IMR-90 (cell line): ENCODE results near the gene DNAH3. TPM values are rescaled to one million over a fixed set of nuclear protein-coding genes. Genes with fewer than 3 reads are reported as not detected.
A peak's percentile ranks its signal among the peaks of the same experiment; 100 is the strongest.

Experiments used
- ATAC-seq: fragments of 200-7000 bp; cut with Tn5 transposase; 2 replicates; pipeline ENCODE4 v1.9.1; 2020; ENCODE audit warnings: low read depth, mild to moderate bottlenecking, moderate library complexity
- BruUV-seq: library from RNA; stranded (reverse); fragments of 400-500 nt; replicated peaks from 2 replicates; lab custom pipeline; 2021; lab: Mats Ljungman, UMichigan
- CTCF ChIA-PET: fragments of 300-600 bp; formaldehyde crosslinking; extraction: SDS; loops from one replicate; lab custom pipeline; 2021; ENCODE audit warnings: antibody characterized with exemption; lab: Yijun Ruan, JAX
- POLR2A ChIA-PET: fragments of 300-600 bp; sonication (Branson Sonifier 250); formaldehyde crosslinking; loops from one replicate; lab custom pipeline; 2022; ENCODE audit warnings: antibody characterized with exemption; ENCODE audit not compliant: unreplicated experiment; lab: Charles Lee
- DNase-seq: peaks from one replicate; pipeline ENCODE4 v3.0.0; 2013
- H2AFZ ChIP-seq: replicated peaks from 2 replicates; pipeline ENCODE3; 2013; ENCODE audit warnings: low read length, mild to moderate bottlenecking; ENCODE audit not compliant: poor library complexity
- H2AK5ac ChIP-seq: 2 replicates; pipeline ENCODE4 v1.6.1; 2013; ENCODE audit warnings: low read depth, low read length, inconsistent platforms
- H2AK9ac ChIP-seq: replicated peaks from 2 replicates; pipeline ENCODE3; 2013; ENCODE audit warnings: mild to moderate bottlenecking, low read depth, low read length, moderate library complexity; ENCODE audit not compliant: poor library complexity
- H2BK120ac ChIP-seq: 2 replicates; pipeline ENCODE4 v1.6.1; 2013; ENCODE audit warnings: low read depth, low read length, inconsistent platforms
- H2BK15ac ChIP-seq: 3 replicates; pipeline ENCODE4 v1.6.1; 2013; ENCODE audit warnings: low read depth, low read length, inconsistent platforms
- H2BK20ac ChIP-seq: 2 replicates; pipeline ENCODE4 v1.6.1; 2013; ENCODE audit warnings: low read depth, mild to moderate bottlenecking, inconsistent platforms, low read length, moderate library complexity
- H2BK5ac ChIP-seq: 2 replicates; pipeline ENCODE4 v1.6.1; 2013; ENCODE audit warnings: mild to moderate bottlenecking, low read depth, low read length, inconsistent platforms; ENCODE audit not compliant: poor library complexity, severe bottlenecking
- H3K14ac ChIP-seq: replicated peaks from 2 replicates; pipeline ENCODE4 v1.6.1; 2013; ENCODE audit warnings: low read depth, low read length, inconsistent platforms
- H3K18ac ChIP-seq: 2 replicates; pipeline ENCODE4 v1.6.1; 2013; ENCODE audit warnings: low read depth, low read length, control low read depth
- H3K23ac ChIP-seq: 2 replicates; pipeline ENCODE4 v1.6.1; 2013; ENCODE audit warnings: low read depth, low read length, inconsistent platforms
- H3K27ac ChIP-seq: 2 replicates; pipeline ENCODE4 v1.5.1; 2013; ENCODE audit warnings: mild to moderate bottlenecking, control low read depth, low read length; ENCODE audit not compliant: insufficient read depth
- H3K27me3 ChIP-seq: 2 replicates; pipeline ENCODE4 v1.6.1; 2013; ENCODE audit warnings: low read length; ENCODE audit not compliant: control insufficient read depth, insufficient read depth
- H3K36me3 ChIP-seq: 2 replicates; pipeline ENCODE4 v1.6.1; 2013; ENCODE audit warnings: low read length, mixed read lengths; ENCODE audit not compliant: control insufficient read depth, insufficient read depth
- H3K4ac ChIP-seq: 2 replicates; pipeline ENCODE4 v1.6.1; 2013; ENCODE audit warnings: low read depth, low read length, inconsistent platforms
- H3K4me1 ChIP-seq: 2 replicates; pipeline ENCODE4 v1.6.1; 2013; ENCODE audit warnings: low read length, mixed read lengths; ENCODE audit not compliant: control insufficient read depth, insufficient read depth
- H3K4me2 ChIP-seq: 2 replicates; pipeline ENCODE4 v1.6.1; 2013; ENCODE audit warnings: low read depth, mild to moderate bottlenecking, control low read depth, low read length, moderate library complexity
- H3K4me3 ChIP-seq: 2 replicates; pipeline ENCODE4 v1.5.1; 2013; ENCODE audit warnings: low read depth, mild to moderate bottlenecking, control low read depth, low read length, moderate library complexity; ENCODE audit not compliant: insufficient read depth
- H3K56ac ChIP-seq: 2 replicates; pipeline ENCODE4 v1.6.1; 2013; ENCODE audit warnings: low read length, inconsistent platforms; ENCODE audit not compliant: insufficient read depth; ENCODE audit errors: extremely low read depth
- H3K79me1 ChIP-seq, 2 experiments: 2 replicates each; pipeline ENCODE4 v1.6.1; 2013; ENCODE audit warnings: low read length in 2 of 2, inconsistent platforms in 1 of 2, low read depth in 1 of 2
- H3K9ac ChIP-seq: 2 replicates; pipeline ENCODE4 v1.6.1; 2013; ENCODE audit warnings: low read depth, low read length, control low read depth
- H3K9me1 ChIP-seq: 2 replicates; pipeline ENCODE4 v1.6.1; 2013; ENCODE audit warnings: low read length, inconsistent platforms; ENCODE audit not compliant: insufficient read depth
- H3K9me3 ChIP-seq: 2 replicates; pipeline ENCODE4 v1.6.1; 2013; ENCODE audit warnings: low read length; ENCODE audit not compliant: control insufficient read depth, insufficient read depth
- H4K20me1 ChIP-seq: 2 replicates; pipeline ENCODE4 v1.6.1; 2013; ENCODE audit warnings: low read length, inconsistent platforms; ENCODE audit not compliant: insufficient read depth
- H4K5ac ChIP-seq: 2 replicates; pipeline ENCODE4 v1.6.1; 2013; ENCODE audit warnings: mild to moderate bottlenecking, low read depth, low read length, control low read depth
- H4K8ac ChIP-seq, 2 experiments: 2 replicates each; pipeline ENCODE4 v1.6.1; 2013; ENCODE audit warnings: low read depth in 2 of 2, low read length in 2 of 2, control low read depth in 1 of 2, inconsistent platforms in 1 of 2
- H4K91ac ChIP-seq: 2 replicates; pipeline ENCODE4 v1.6.1; 2013; ENCODE audit warnings: low read depth, low read length, inconsistent platforms; ENCODE audit not compliant: insufficient read depth
- BHLHE40 ChIP-seq: fragments of 150-350 bp; IDR thresholded peaks from 2 replicates; pipeline ENCODE4 v1.6.1; 2016; ENCODE audit warnings: mild to moderate bottlenecking, low read depth, low read length
- CEBPB ChIP-seq: IDR thresholded peaks from 2 replicates; pipeline ENCODE4 v1.6.1; 2012; ENCODE audit warnings: low read depth, low read length, improper control_type of control experiment
- FOS ChIP-seq: fragments of 150-350 bp; IDR thresholded peaks from 2 replicates; pipeline ENCODE4 v1.6.1; 2016; ENCODE audit warnings: low read depth, low read length
- MAFK ChIP-seq: IDR thresholded peaks from 2 replicates; pipeline ENCODE4 v1.6.1; 2012; ENCODE audit warnings: low read depth, low read length, improper control_type of control experiment
- MAZ ChIP-seq: IDR thresholded peaks from 2 replicates; pipeline ENCODE4 v1.6.1; 2012; ENCODE audit warnings: low read depth, mild to moderate bottlenecking, low read length, improper control_type of control experiment, moderate library complexity, borderline replicate concordance
- MXI1 ChIP-seq: IDR thresholded peaks from 2 replicates; pipeline ENCODE4 v1.6.1; 2012; ENCODE audit warnings: low read depth, mild to moderate bottlenecking, low read length, moderate library complexity, borderline replicate concordance
- RAD21 ChIP-seq: IDR thresholded peaks from 2 replicates; pipeline ENCODE4 v1.6.1; 2012; ENCODE audit warnings: low read length, improper control_type of control experiment
- RCOR1 ChIP-seq: IDR thresholded peaks from 2 replicates; pipeline ENCODE4 v1.6.1; 2012; ENCODE audit warnings: mild to moderate bottlenecking, low read length, improper control_type of control experiment; ENCODE audit not compliant: insufficient replicate concordance
- SMC3 ChIP-seq: fragments of 150-350 bp; IDR thresholded peaks from 2 replicates; pipeline ENCODE4 v1.6.1; 2016; ENCODE audit warnings: low read depth, mild to moderate bottlenecking, antibody characterized with exemption, low read length, moderate library complexity
- WGBS, 2 experiments: methylation state at CpG; one replicate each; pipeline versions ENCODE4 v1.1.5 to v1.1.7; 2013; ENCODE audit warnings: missing lambda C conversion rate in 2 of 2; ENCODE audit not compliant: insufficient read length in 1 of 2; ENCODE audit errors: extremely low coverage in 2 of 2; 5-methylcytosine and 5-hydroxymethylcytosine counted together
- dilution Hi-C: fragments of 300-500 bp; cut with HindIII; formaldehyde crosslinking; loops from one replicate; pipeline ENCODE4 v1.14.3; 2018; ENCODE audit warnings: low sequenced_read_pairs; ENCODE audit not compliant: unreplicated experiment
- in situ Hi-C: fragments of 300-500 bp; cut with MboI; formaldehyde crosslinking; loops from 3 replicates; pipeline ENCODE4 v1.14.3; 2019; ENCODE audit warnings: low sequenced_read_pairs, inconsistent platforms, mixed read lengths
- intact Hi-C: fragments of 100-400 bp; cut with micrococcal nuclease; formaldehyde crosslinking; loops from 2 replicates; pipeline ENCODE4 v1.10.0; 2022
- polyA plus RNA-seq, 3 experiments: library from polyadenylated mRNA; depleted of rRNA; stranded (reverse); fragments of >200 nt; gene quantifications; 2 replicates each; pipeline ENCODE4 v1.2.3, GENCODE V29; 2012; ENCODE audit warnings: low replicate concordance in 1 of 3
- total RNA-seq: library from RNA; depleted of rRNA; stranded (reverse); fragments of >200 nt; gene quantifications from 2 replicates; pipeline ENCODE4 v1.2.3, GENCODE V29; 2012
- TF ChIP-seq, protein P1 (sequence below): conservative IDR thresholded peaks from 2 replicates; pipeline ENCODE4 v1.5.1; 2012; ENCODE audit warnings: mild to moderate bottlenecking, low read depth, low read length, improper control_type of control experiment

DNAH3 gene
- total and polyA plus RNA-seq, 2 of the 4 experiments (the other 2 are of a cell fraction): not detected

DNA sequence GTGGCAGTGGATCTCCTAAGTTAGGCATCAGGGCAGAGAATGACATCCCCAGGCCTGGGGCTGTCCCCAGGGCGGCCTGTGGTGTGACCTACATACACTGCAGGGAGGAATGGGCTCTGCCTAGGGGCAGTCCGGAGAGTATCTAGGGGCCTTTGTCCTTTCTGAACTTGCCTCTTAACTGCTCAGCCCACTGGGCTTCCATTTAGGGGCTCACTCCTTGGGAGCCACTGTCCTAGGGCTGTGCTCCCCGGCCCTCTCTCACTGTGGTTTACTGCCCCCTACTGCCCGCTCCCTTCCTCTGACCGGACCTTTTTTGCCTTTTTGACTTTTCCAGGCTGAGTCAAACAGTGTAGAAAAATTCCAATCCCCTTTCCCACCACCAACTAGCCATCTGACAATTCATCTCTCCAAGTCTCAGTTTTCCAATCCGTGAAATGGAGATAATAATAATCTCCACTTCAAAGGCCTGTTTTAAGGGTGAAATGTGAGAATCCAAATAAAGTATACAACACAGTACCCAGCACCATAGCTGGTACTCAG lies 66.8 kb downstream of the DNAH3 start:
- no peaks in the 10 kb centered on the region for H3K9me3 ChIP-seq
- H4K20me1 ChIP-seq: no peaks in the 10 kb centered on the region
- 29% methylated on average over 4 of the region's 6 CpGs; no CpG with 5 or more reads in 1 of the 2 experiments for WGBS, 2 experiments
- H4K8ac ChIP-seq: no peak overlapping the region
- peak overlapping the region; percentile 78 for H2AFZ ChIP-seq
- no peak overlapping the region for H3K56ac ChIP-seq
- H3K14ac ChIP-seq: no peak overlapping the region
- no peak overlapping the region for H2BK5ac ChIP-seq
- H2BK20ac ChIP-seq: no peak overlapping the region
- DNase-seq (peak; percentile 54), ATAC-seq (peak; percentile 93)
- H4K5ac ChIP-seq: no peak overlapping the region
- no peak overlapping the region for H2BK15ac ChIP-seq
- H3K9ac ChIP-seq: no peak overlapping the region
- H4K91ac ChIP-seq: no peak overlapping the region
- TF ChIP-seq BHLHE40 (no peak), RCOR1 (peak; percentile 91), MAFK (no peak), SMC3 (peak; percentile 81), FOS (no peak), MAZ (no peak), RAD21 (peak; percentile 81), CEBPB (no peak), MXI1 (no peak)
- TF ChIP-seq, protein P1, sequence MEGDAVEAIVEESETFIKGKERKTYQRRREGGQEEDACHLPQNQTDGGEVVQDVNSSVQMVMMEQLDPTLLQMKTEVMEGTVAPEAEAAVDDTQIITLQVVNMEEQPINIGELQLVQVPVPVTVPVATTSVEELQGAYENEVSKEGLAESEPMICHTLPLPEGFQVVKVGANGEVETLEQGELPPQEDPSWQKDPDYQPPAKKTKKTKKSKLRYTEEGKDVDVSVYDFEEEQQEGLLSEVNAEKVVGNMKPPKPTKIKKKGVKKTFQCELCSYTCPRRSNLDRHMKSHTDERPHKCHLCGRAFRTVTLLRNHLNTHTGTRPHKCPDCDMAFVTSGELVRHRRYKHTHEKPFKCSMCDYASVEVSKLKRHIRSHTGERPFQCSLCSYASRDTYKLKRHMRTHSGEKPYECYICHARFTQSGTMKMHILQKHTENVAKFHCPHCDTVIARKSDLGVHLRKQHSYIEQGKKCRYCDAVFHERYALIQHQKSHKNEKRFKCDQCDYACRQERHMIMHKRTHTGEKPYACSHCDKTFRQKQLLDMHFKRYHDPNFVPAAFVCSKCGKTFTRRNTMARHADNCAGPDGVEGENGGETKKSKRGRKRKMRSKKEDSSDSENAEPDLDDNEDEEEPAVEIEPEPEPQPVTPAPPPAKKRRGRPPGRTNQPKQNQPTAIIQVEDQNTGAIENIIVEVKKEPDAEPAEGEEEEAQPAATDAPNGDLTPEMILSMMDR: peak; percentile 80
- in situ Hi-C loops: no loop called here
- H2AK5ac ChIP-seq: no peak overlapping the region
- no peak overlapping the region for H3K4ac ChIP-seq
- no peaks in the 10 kb centered on the region for H3K9me1 ChIP-seq
- H3K4me3 ChIP-seq: no peak overlapping the region
- no peaks in the 10 kb centered on the region for H3K79me1 ChIP-seq
- H3K27me3 ChIP-seq: no peaks in the 10 kb centered on the region
- intact Hi-C loops: loop anchor here (1.0 to 5.0 kb wide), 2 partner anchors 233 to 276 kb away; partner anchors contain the start of genes ERI2 and REXO5
- no peak overlapping the region for H3K4me2 ChIP-seq
- H2AK9ac ChIP-seq: no peak overlapping the region
- H3K18ac ChIP-seq: no peak overlapping the region
- no peak overlapping the region for H2BK120ac ChIP-seq
- dilution Hi-C loops: no loop called here
- no TSS peak for BruUV-seq
- no peak overlapping the region for H3K23ac ChIP-seq
- no peak overlapping the region for H3K27ac ChIP-seq
- H3K4me1 ChIP-seq: no peaks in the 10 kb centered on the region
- POLR2A ChIA-PET: no interaction called here
- CTCF ChIA-PET: interaction anchor here (0.7 to 1.2 kb wide), 5 partner anchors 14 to 305 kb away, joined by 3 to 4 read pairs (median 4); no protein-coding TSS in a partner anchor
- no peaks in the 10 kb centered on the region for H3K36me3 ChIP-seq
